Suprapubic skin (tissue), 4 donors: ENCODE results near the gene SSR2. TPM values are rescaled to one million over a fixed set of nuclear protein-coding genes. Genes with fewer than 3 reads are reported as not detected.

Experiments
- DNase-seq, 2 donors: peaks; one replicate each; pipeline ENCODE4 v3.0.0-alpha.2; 2019; ENCODE audit warnings: low spot score in 2 of 2
- H3K27ac ChIP-seq: fragments of 200-600 bp; sonication (generic); one replicate; pipeline ENCODE4 v1.5.1; 2019
- H3K27me3 ChIP-seq: fragments of 200-600 bp; sonication (generic); one replicate; pipeline ENCODE4 v1.5.1; 2019
- H3K36me3 ChIP-seq: fragments of 200-600 bp; sonication (generic); one replicate; pipeline ENCODE4 v1.5.1; 2019
- H3K4me1 ChIP-seq: fragments of 200-600 bp; sonication (generic); one replicate; pipeline ENCODE4 v1.5.1; 2019
- H3K4me3 ChIP-seq: fragments of 200-600 bp; sonication (generic); one replicate; pipeline ENCODE4 v1.5.1; 2019; ENCODE audit warnings: mild to moderate bottlenecking
- H3K9me3 ChIP-seq: fragments of 200-600 bp; sonication (generic); one replicate; pipeline ENCODE4 v1.5.1; 2019
- CTCF ChIP-seq, 2 donors: fragments of 200-600 bp in 1 of 2; fragments of 450-650 bp in 1 of 2; sonication (generic) in 1 of 2; IDR thresholded peaks; one replicate each; pipeline ENCODE4 v1.5.1; 2016 to 2019; ENCODE audit warnings: antibody characterized with exemption in 2 of 2, mild to moderate bottlenecking in 1 of 2, moderate library complexity in 1 of 2
- EP300 ChIP-seq: sonication (generic); formaldehyde crosslinking; IDR thresholded peaks from one replicate; pipeline ENCODE4 v1.6.1; 2017; ENCODE audit warnings: antibody characterized with exemption
- POLR2A ChIP-seq, 2 donors: fragments of 450-650 bp; IDR thresholded peaks; one replicate each; pipeline ENCODE4 v1.6.1; 2017; ENCODE audit warnings: antibody characterized with exemption in 2 of 2, mild to moderate bottlenecking in 2 of 2, moderate library complexity in 2 of 2
- POLR2AphosphoS5 ChIP-seq, 3 donors: sonication (generic); formaldehyde crosslinking; IDR thresholded peaks; one replicate each; pipeline ENCODE4 v1.6.1; 2017; ENCODE audit warnings: antibody characterized with exemption in 3 of 3
- WGBS: methylation state at CpG from one replicate; pipeline ENCODE4 v1.1.5; 2018; 5-methylcytosine and 5-hydroxymethylcytosine counted together
- total RNA-seq, 4 donors: library from RNA; depleted of rRNA; stranded (reverse); fragments of >200 nt; gene quantifications; one replicate each; pipeline ENCODE4 v1.1.0, GENCODE V29; 2016

The SSR2 gene
- total RNA-seq, 4 donors from 2014 or later = 160 to 278 (median 240) TPM

GRCh38 chr1:156021093-156021428, 310 bp upstream of the SSR2 start:
- Histone ChIP-seq H3K27ac (no peak overlapping the region), H3K27me3 (no peaks in the 10 kb centered on the region), H3K9me3 (no peaks in the 10 kb centered on the region), H3K4me1 (peaks cover 12% of the 10 kb centered on the region), H3K36me3 (peaks cover 25% of the 10 kb centered on the region), H3K4me3 (peak overlapping the region; percentile 98)
- no peak for TF ChIP-seq EP300
- TF ChIP-seq POLR2AphosphoS5 (IDR thresholded peaks at IDR 0.05) = no peak
- no peak for TF ChIP-seq CTCF (IDR thresholded peaks at IDR 0.05)
- no peak for TF ChIP-seq POLR2A (IDR thresholded peaks at IDR 0.05)
- 4% methylated on average over 4 of the region's 4 CpGs for WGBS
- no peak for DNase-seq

- Histone ChIP-seq H3K36me3 (peaks cover 35% of the 10 kb centered on the region), H3K4me1 (peaks cover 12% of the 10 kb centered on the region), H3K27me3 (no peaks in the 10 kb centered on the region), H3K9me3 (no peaks in the 10 kb centered on the region), H3K4me3 (peak overlapping the region; percentile 98), H3K27ac (no peak overlapping the region)
- 53% methylated on average over 8 of the region's 8 CpGs for WGBS
- TF ChIP-seq POLR2AphosphoS5 (IDR thresholded peaks at IDR 0.05) = no peak
- no peak for TF ChIP-seq POLR2A (IDR thresholded peaks at IDR 0.05)
- TF ChIP-seq EP300 = no peak
- TF ChIP-seq CTCF (IDR thresholded peaks at IDR 0.05) = no peak
- no peak for DNase-seq
These were observed 832 bp downstream of the SSR2 start for GRCh38 chr1:156019946-156020292.

GRCh38 chr1:156014829-156015228, 5.9 kb downstream of the SSR2 start:
- Histone ChIP-seq H3K4me3 (no peak overlapping the region), H3K27ac (no peak overlapping the region), H3K9me3 (no peaks in the 10 kb centered on the region), H3K36me3 (peaks cover 86% of the 10 kb centered on the region), H3K27me3 (no peaks in the 10 kb centered on the region), H3K4me1 (peaks cover 3% of the 10 kb centered on the region)
- TF ChIP-seq POLR2AphosphoS5 (IDR thresholded peaks at IDR 0.05) = no peak
- TF ChIP-seq CTCF (IDR thresholded peaks at IDR 0.05) = no peak
- no peak for TF ChIP-seq EP300
- no peak for TF ChIP-seq POLR2A (IDR thresholded peaks at IDR 0.05)
- 96% methylated on average over 7 of the region's 7 CpGs for WGBS
- DNase-seq = no peak

GRCh38 chr1:156012051-156012817, 8.5 kb downstream of the SSR2 start:
- H3K27me3 ChIP-seq = no peaks in the 10 kb centered on the region
- DNase-seq = no peak
- H3K4me3 ChIP-seq = no peak overlapping the region
- H3K9me3 ChIP-seq = no peaks in the 10 kb centered on the region
- no peak for TF ChIP-seq CTCF (IDR thresholded peaks at IDR 0.05)
- TF ChIP-seq POLR2A (IDR thresholded peaks at IDR 0.05) = no peak
- no peak for TF ChIP-seq POLR2AphosphoS5 (IDR thresholded peaks at IDR 0.05)
- no peak for TF ChIP-seq EP300
- 93% methylated on average over 4 of the region's 4 CpGs for WGBS
- no peak overlapping the region for H3K27ac ChIP-seq
- H3K4me1 ChIP-seq = no peaks in the 10 kb centered on the region
- H3K36me3 ChIP-seq = peaks cover 90% of the 10 kb centered on the region

- H3K4me1 ChIP-seq = no peaks in the 10 kb centered on the region
- no peak for DNase-seq
- peaks cover 69% of the 10 kb centered on the region for H3K36me3 ChIP-seq
- no peak for TF ChIP-seq EP300
- no peak for TF ChIP-seq POLR2AphosphoS5 (IDR thresholded peaks at IDR 0.05)
- TF ChIP-seq CTCF (IDR thresholded peaks at IDR 0.05) = no peak
- no peak for TF ChIP-seq POLR2A (IDR thresholded peaks at IDR 0.05)
- H3K9me3 ChIP-seq = no peaks in the 10 kb centered on the region
- WGBS = 44% methylated on average over 3 of the region's 3 CpGs
- H3K27ac ChIP-seq = no peak overlapping the region
- H3K4me3 ChIP-seq = no peak overlapping the region
- H3K27me3 ChIP-seq = no peaks in the 10 kb centered on the region
These were observed 11.3 kb downstream of the SSR2 start for GRCh38 chr1:156009404-156009803.
